Liver (tissue), 9 donors: ENCODE results near the gene ADNP. TPM values are rescaled to one million over a fixed set of nuclear protein-coding genes. Genes with fewer than 3 reads are reported as not detected.

Experiments
- DNase-seq: peaks from one replicate; pipeline ENCODE4 v3.0.0-alpha.2; 2017; ENCODE audit warnings: low spot score
- H3K27ac ChIP-seq, 2 donors: one replicate each; pipeline ENCODE4 v1.7.0; 2013; ENCODE audit warnings: inconsistent platforms in 2 of 2, low read length in 2 of 2, control low read depth in 1 of 2, low read depth in 1 of 2, mild to moderate bottlenecking in 1 of 2
- H3K27me3 ChIP-seq, 4 donors: one replicate each; pipeline versions ENCODE4 v1.6.1 to v1.7.0; 2013; ENCODE audit warnings: low read length in 3 of 4, inconsistent platforms in 1 of 4, mild to moderate bottlenecking in 1 of 4, moderate library complexity in 1 of 4; ENCODE audit not compliant: control insufficient read depth in 4 of 4, insufficient read depth in 4 of 4
- H3K36me3 ChIP-seq, 4 donors: one replicate each; pipeline versions ENCODE4 v1.6.1 to v1.7.0; 2013; ENCODE audit warnings: low read length in 3 of 4, mild to moderate bottlenecking in 3 of 4, low read depth in 1 of 4, moderate library complexity in 1 of 4; ENCODE audit not compliant: control insufficient read depth in 4 of 4, insufficient read depth in 3 of 4
- H3K4me1 ChIP-seq, 4 donors: one replicate each; pipeline versions ENCODE4 v1.6.1 to v1.7.0; 2013; ENCODE audit warnings: low read length in 3 of 4, mild to moderate bottlenecking in 3 of 4, moderate library complexity in 1 of 4; ENCODE audit not compliant: control insufficient read depth in 4 of 4, insufficient read depth in 4 of 4
- H3K4me3 ChIP-seq, 3 donors: one replicate each; pipeline versions ENCODE4 v1.6.1 to v1.7.0; 2013; ENCODE audit warnings: low read length in 3 of 3, control low read depth in 1 of 3, low read depth in 1 of 3, mild to moderate bottlenecking in 1 of 3
- H3K9ac ChIP-seq, 2 donors: one replicate each; pipeline ENCODE4 v1.7.0; 2013; ENCODE audit warnings: low read length in 2 of 2, mild to moderate bottlenecking in 2 of 2, moderate library complexity in 2 of 2, control low read depth in 1 of 2, low read depth in 1 of 2
- H3K9me3 ChIP-seq, 4 donors: one replicate each; pipeline versions ENCODE4 v1.6.1 to v1.7.0; 2013; ENCODE audit warnings: low read length in 3 of 4; ENCODE audit not compliant: control insufficient read depth in 4 of 4
- ATF3 ChIP-seq: IDR thresholded peaks from 2 replicates; pipeline ENCODE4 v1.6.1; 2016; ENCODE audit warnings: antibody characterized with exemption
- CTCF ChIP-seq: fragments of 150-350 bp; IDR thresholded peaks from 2 replicates; pipeline ENCODE4 v1.5.1; 2017; ENCODE audit warnings: improper control_type of control experiment, low read depth, low read length; ENCODE audit not compliant: missing input control
- EGR1 ChIP-seq, 2 donors: IDR thresholded peaks; 2 replicates each; pipeline ENCODE4 v1.6.1; 2016 to 2018; ENCODE audit warnings: antibody characterized with exemption in 2 of 2, low read depth in 2 of 2
- FOXA1 ChIP-seq: IDR thresholded peaks from 2 replicates; pipeline ENCODE4 v1.6.1; 2016; ENCODE audit warnings: antibody characterized with exemption
- FOXA2 ChIP-seq: IDR thresholded peaks from 2 replicates; pipeline ENCODE4 v1.6.1; 2016; ENCODE audit warnings: antibody characterized with exemption
- GABPA ChIP-seq, 2 donors: IDR thresholded peaks in 1 of 2; conservative IDR thresholded peaks in 1 of 2; 2 replicates each; pipeline ENCODE4 v1.6.1; 2016; ENCODE audit warnings: antibody characterized with exemption in 2 of 2, mild to moderate bottlenecking in 1 of 2, moderate library complexity in 1 of 2
- HNF4A ChIP-seq, 2 donors: conservative IDR thresholded peaks; 2 replicates each; pipeline ENCODE4 v1.6.1; 2016; ENCODE audit warnings: antibody characterized with exemption in 2 of 2, mild to moderate bottlenecking in 2 of 2
- HNF4G ChIP-seq: IDR thresholded peaks from 2 replicates; pipeline ENCODE4 v1.6.1; 2016; ENCODE audit warnings: antibody characterized with exemption
- JUND ChIP-seq, 2 donors: IDR thresholded peaks; 2 replicates each; pipeline ENCODE4 v1.6.1; 2016; ENCODE audit warnings: antibody characterized with exemption in 2 of 2
- MAX ChIP-seq: IDR thresholded peaks from 2 replicates; pipeline ENCODE4 v1.6.1; 2016; ENCODE audit warnings: antibody characterized with exemption
- NR2F2 ChIP-seq: IDR thresholded peaks from 2 replicates; pipeline ENCODE4 v1.6.1; 2016; ENCODE audit warnings: antibody characterized with exemption
- REST ChIP-seq: IDR thresholded peaks from 2 replicates; pipeline ENCODE4 v1.6.1; 2016; ENCODE audit warnings: antibody characterized with exemption, mild to moderate bottlenecking
- RXRA ChIP-seq, 2 donors: IDR thresholded peaks; 2 replicates each; pipeline ENCODE4 v1.6.1; 2017 to 2018; ENCODE audit warnings: antibody characterized with exemption in 2 of 2, mild to moderate bottlenecking in 1 of 2
- SP1 ChIP-seq: IDR thresholded peaks from 2 replicates; pipeline ENCODE4 v1.6.1; 2018; ENCODE audit warnings: antibody characterized with exemption, mild to moderate bottlenecking
- TAF1 ChIP-seq: conservative IDR thresholded peaks from 2 replicates; pipeline ENCODE4 v1.6.1; 2016; ENCODE audit warnings: antibody characterized with exemption, mild to moderate bottlenecking
- YY1 ChIP-seq: IDR thresholded peaks from 2 replicates; pipeline ENCODE4 v1.6.1; 2016; ENCODE audit warnings: antibody characterized with exemption, mild to moderate bottlenecking
- ZBTB33 ChIP-seq: IDR thresholded peaks from 2 replicates; pipeline ENCODE4 v1.6.1; 2016; ENCODE audit warnings: antibody characterized with exemption
- WGBS: extraction: QIAGEN DNeasy Blood & Tissue Kit; methylation state at CpG from one replicate; pipeline ENCODE4 v1.1.7; 2013; 5-methylcytosine and 5-hydroxymethylcytosine counted together
- polyA plus RNA-seq, 2 donors: library from polyadenylated mRNA; stranded (reverse) in 1 of 2; unstranded in 1 of 2; fragments of 200-250 nt in 1 of 2; fragments of >200 nt in 1 of 2; fragmentation: Nextera tagmentation in 1 of 2; extraction: Ambion mirVana in 1 of 2; gene quantifications; one replicate each; pipeline versions ENCODE4 v1.2.1 to v1.2.3, GENCODE V29; 2013 to 2015
- total RNA-seq, 2 donors: library from RNA; depleted of rRNA; stranded (reverse); fragments of >200 nt; gene quantifications; one replicate each; pipeline ENCODE4 v1.2.3, GENCODE V29; 2014
- donor health status: healthy.
- donor health status: healthy.
- donor health status: healthy.
- donor health status: healthy.
- donor health status: healthy.

The ADNP gene
- total and polyA plus RNA-seq, 4 donors = 9.3 to 25.4 (median 20.1) TPM

- no peak overlapping the region for H3K27ac ChIP-seq
- DNase-seq = no peak
- H3K9ac ChIP-seq = no peak overlapping the region
- H3K9me3 ChIP-seq = no peaks in the 10 kb centered on the region
- no peak overlapping the region for H3K4me3 ChIP-seq
- no peaks in the 10 kb centered on the region for H3K27me3 ChIP-seq
- H3K36me3 ChIP-seq = peaks cover 0 to 14% (median 10%) of the 10 kb centered on the region in 4 donors
- 94% methylated on average over 12 of the region's 12 CpGs for WGBS
- no peaks in the 10 kb centered on the region for H3K4me1 ChIP-seq
- TF ChIP-seq ATF3 = no peak
- TF ChIP-seq FOXA2 = no peak
- no peak for TF ChIP-seq EGR1 (IDR thresholded peaks at IDR 0.05; ENCODE audit: low read depth in 2 of 2)
- TF ChIP-seq RXRA (IDR thresholded peaks at IDR 0.05) = no peak
- TF ChIP-seq HNF4A (conservative IDR thresholded peaks at IDR 0.05) = no peak
- no peak for TF ChIP-seq REST
Observed at GRCh38 chr20:50886184-50886790, 45.0 kb downstream of the ADNP start.

GRCh38 chr20:50885781-50886180 lies 45.5 kb downstream of the ADNP start:
- Histone ChIP-seq H3K9ac (no peak overlapping the region), H3K4me1 (no peaks in the 10 kb centered on the region), H3K36me3 (peaks cover 0 to 13% (median 6%) of the 10 kb centered on the region in 4 donors), H3K4me3 (no peak overlapping the region), H3K9me3 (no peaks in the 10 kb centered on the region), H3K27me3 (no peaks in the 10 kb centered on the region), H3K27ac (no peak overlapping the region)
- WGBS = 91% methylated on average over 5 of the region's 5 CpGs
- no peak for DNase-seq
- TF ChIP-seq SP1 (no peak), NR2F2 (no peak), FOXA2 (no peak), YY1 (no peak), GABPA (IDR thresholded peaks at IDR 0.05 in 1 of 2, conservative IDR thresholded peaks at IDR 0.05 in 1 of 2) (no peak), TAF1 (no peak), CTCF (no peak), HNF4G (no peak), JUND (IDR thresholded peaks at IDR 0.05) (no peak), REST (no peak), RXRA (IDR thresholded peaks at IDR 0.05) (no peak), HNF4A (conservative IDR thresholded peaks at IDR 0.05) (no peak), EGR1 (IDR thresholded peaks at IDR 0.05; ENCODE audit: low read depth in 2 of 2) (no peak), ZBTB33 (no peak), MAX (no peak), ATF3 (no peak), FOXA1 (no peak)
